ENCODE measurements around the gene ECM1. TPM values are rescaled to one million over a fixed set of nuclear protein-coding genes. Genes with fewer than 3 reads are reported as not detected.

Gene ECM1
- total RNA-seq, 2 donors from 2014 or later, result 6.3 to 10.5 TPM

- no peak for TF ChIP-seq CTCF (IDR thresholded peaks at IDR 0.05)
- no peak overlapping the region for H3K27ac ChIP-seq
- H3K4me1 ChIP-seq, result peaks cover 7% of the 10 kb centered on the region
- no peaks in the 10 kb centered on the region for H3K9me3 ChIP-seq
- H3K27me3 ChIP-seq, result no peaks in the 10 kb centered on the region
- H3K9ac ChIP-seq (ENCODE audit: low read depth in 2 of 2, low read length in 2 of 2), result no peak overlapping the region
- H3K4me3 ChIP-seq, result no peak overlapping the region
- intact Hi-C loops (cut with DNase I), result no loop called here
- H3K36me3 ChIP-seq, result peaks cover 8% of the 10 kb centered on the region
- DNase-seq, result no peak
These were observed 34.2 kb upstream of the ECM1 start for GRCh38 chr1:150473659-150474058.

DNA sequence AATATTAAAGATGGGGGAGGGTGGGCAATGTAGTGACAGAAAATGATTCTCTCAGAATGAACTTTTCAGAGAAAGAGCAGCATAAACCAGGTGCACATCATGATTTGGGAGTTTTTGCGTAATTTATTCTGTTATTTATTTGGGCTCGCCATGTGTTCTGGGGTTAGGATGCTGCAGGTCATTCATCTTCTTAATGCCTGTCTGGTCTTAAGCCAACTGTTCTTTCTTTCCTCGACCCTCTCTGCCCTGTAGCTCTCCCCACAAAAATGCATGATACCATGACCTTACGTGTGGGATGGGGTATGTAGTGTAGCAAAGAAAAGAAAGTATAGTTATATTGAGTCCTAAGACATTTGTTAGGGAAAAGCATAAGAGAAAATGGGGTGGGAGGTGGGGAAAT, 33.0 kb upstream of the ECM1 start:
- Histone ChIP-seq H3K4me1 (peaks cover 7% of the 10 kb centered on the region), H3K27me3 (no peaks in the 10 kb centered on the region), H3K36me3 (peaks cover 8% of the 10 kb centered on the region), H3K4me3 (no peak overlapping the region), H3K9ac (ENCODE audit: low read depth in 2 of 2, low read length in 2 of 2) (no peak overlapping the region), H3K27ac (no peak overlapping the region), H3K9me3 (no peaks in the 10 kb centered on the region)
- DNase-seq, result no peak
- intact Hi-C loops (cut with DNase I), result no loop called here
- no peak for TF ChIP-seq CTCF (IDR thresholded peaks at IDR 0.05)

DNA sequence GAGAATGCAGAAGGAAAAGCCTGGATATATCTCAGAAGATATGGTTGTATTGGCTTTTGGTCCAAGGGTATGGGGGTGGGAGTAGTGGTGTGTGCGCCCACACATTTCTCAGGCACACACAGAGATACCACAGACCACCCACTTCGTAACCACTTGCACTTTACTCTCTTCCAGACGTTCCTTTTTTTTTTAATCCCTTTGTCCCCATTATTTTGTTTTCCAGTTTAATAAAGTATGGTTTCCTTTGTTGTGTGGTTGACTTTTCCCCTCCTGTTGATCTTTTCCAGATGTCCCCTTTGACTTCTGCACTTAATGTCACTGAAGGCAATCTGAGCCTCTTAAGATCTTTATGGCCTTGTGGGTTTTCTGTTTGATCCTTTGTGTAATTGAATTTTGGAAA, 31.2 kb upstream of the ECM1 start:
- DNase-seq, result no peak
- no peak overlapping the region for H3K4me3 ChIP-seq
- peaks cover 8% of the 10 kb centered on the region for H3K36me3 ChIP-seq
- H3K9ac ChIP-seq (ENCODE audit: low read depth in 2 of 2, low read length in 2 of 2), result no peak overlapping the region
- no peaks in the 10 kb centered on the region for H3K9me3 ChIP-seq
- no peaks in the 10 kb centered on the region for H3K27me3 ChIP-seq
- H3K27ac ChIP-seq, result no peak overlapping the region
- no peak for TF ChIP-seq CTCF (IDR thresholded peaks at IDR 0.05)
- peaks cover 7% of the 10 kb centered on the region for H3K4me1 ChIP-seq
- intact Hi-C loops (cut with DNase I), result no loop called here

DNA sequence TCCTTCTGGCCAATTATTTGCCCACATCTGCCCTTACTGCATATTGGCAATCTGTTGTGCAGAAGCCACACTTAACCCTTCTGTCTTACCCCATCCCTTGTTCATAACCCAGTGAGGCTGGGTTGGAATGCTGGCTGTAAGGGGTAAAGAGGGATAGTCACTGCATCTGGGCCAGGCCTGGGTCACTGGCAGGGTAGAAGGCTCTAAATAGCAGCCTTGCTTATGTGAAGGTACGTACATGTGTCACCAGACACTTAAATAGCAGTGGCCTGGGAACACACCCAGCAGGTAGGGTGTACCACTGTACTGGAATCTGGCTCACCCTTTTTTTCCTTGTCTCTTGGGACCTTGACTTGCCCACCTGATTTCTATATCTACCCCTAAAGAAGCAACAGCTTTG, 30.6 kb upstream of the ECM1 start:
- no peak overlapping the region for H3K27ac ChIP-seq
- H3K36me3 ChIP-seq, result peaks cover 5% of the 10 kb centered on the region
- H3K4me1 ChIP-seq, result peaks cover 7% of the 10 kb centered on the region
- intact Hi-C loops (cut with DNase I), result no loop called here
- no peak for DNase-seq
- no peak overlapping the region for H3K4me3 ChIP-seq
- H3K27me3 ChIP-seq, result no peaks in the 10 kb centered on the region
- no peak for TF ChIP-seq CTCF (IDR thresholded peaks at IDR 0.05)
- H3K9me3 ChIP-seq, result no peaks in the 10 kb centered on the region
- H3K9ac ChIP-seq (ENCODE audit: low read depth in 2 of 2, low read length in 2 of 2), result no peak overlapping the region

DNA sequence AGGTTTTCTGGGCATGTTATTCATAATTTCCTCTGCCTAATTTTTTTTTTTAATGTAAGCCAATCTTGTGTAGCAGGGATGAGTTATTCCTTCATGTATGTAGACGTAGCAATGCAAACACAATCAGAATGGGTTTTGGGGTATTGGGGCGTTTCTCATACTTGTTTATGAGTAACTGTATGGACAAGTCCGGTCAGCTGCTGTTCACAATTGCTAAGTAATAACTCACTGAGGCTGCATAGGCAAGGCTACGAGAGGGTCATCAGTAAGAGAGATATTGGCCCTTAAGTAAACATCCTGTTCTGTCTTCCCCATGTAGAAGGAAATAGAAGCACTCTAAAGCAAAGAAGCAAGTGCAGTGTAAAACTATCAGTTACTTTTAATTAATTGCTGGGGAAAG, 30.2 kb upstream of the ECM1 start:
- Histone ChIP-seq H3K27ac (no peak overlapping the region), H3K4me3 (no peak overlapping the region), H3K4me1 (peaks cover 7% of the 10 kb centered on the region), H3K36me3 (peaks cover 1% of the 10 kb centered on the region), H3K9me3 (no peaks in the 10 kb centered on the region), H3K9ac (ENCODE audit: low read depth in 2 of 2, low read length in 2 of 2) (no peak overlapping the region), H3K27me3 (no peaks in the 10 kb centered on the region)
- intact Hi-C loops (cut with DNase I), result no loop called here
- no peak for TF ChIP-seq CTCF (IDR thresholded peaks at IDR 0.05)
- no peak for DNase-seq

GRCh38 chr1:150479370-150479769, 28.5 kb upstream of the ECM1 start:
- peaks cover 7% of the 10 kb centered on the region for H3K4me1 ChIP-seq
- no peak for TF ChIP-seq CTCF (IDR thresholded peaks at IDR 0.05)
- H3K9ac ChIP-seq (ENCODE audit: low read depth in 2 of 2, low read length in 2 of 2), result no peak overlapping the region
- no peaks in the 10 kb centered on the region for H3K27me3 ChIP-seq
- intact Hi-C loops (cut with DNase I), result no loop called here
- H3K4me3 ChIP-seq, result no peak overlapping the region
- no peaks in the 10 kb centered on the region for H3K9me3 ChIP-seq
- no peak for DNase-seq
- no peak overlapping the region for H3K27ac ChIP-seq
- H3K36me3 ChIP-seq, result no peaks in the 10 kb centered on the region
